ENCODE measurements around the gene GYPE. TPM values are rescaled to one million over a fixed set of nuclear protein-coding genes. Genes with fewer than 3 reads are reported as not detected.
"Not testable (repeated sequence)": the region's sequence is repeated elsewhere in the genome, so short reads cannot be mapped to it uniquely, and the experiment has no call there.

GYPE gene
- total and polyA plus RNA-seq, 2 donors (not counting 3 experiments of a cell fraction or from before 2014, with no cell fraction given): 0.58 TPM; not detected in 1

DNA sequence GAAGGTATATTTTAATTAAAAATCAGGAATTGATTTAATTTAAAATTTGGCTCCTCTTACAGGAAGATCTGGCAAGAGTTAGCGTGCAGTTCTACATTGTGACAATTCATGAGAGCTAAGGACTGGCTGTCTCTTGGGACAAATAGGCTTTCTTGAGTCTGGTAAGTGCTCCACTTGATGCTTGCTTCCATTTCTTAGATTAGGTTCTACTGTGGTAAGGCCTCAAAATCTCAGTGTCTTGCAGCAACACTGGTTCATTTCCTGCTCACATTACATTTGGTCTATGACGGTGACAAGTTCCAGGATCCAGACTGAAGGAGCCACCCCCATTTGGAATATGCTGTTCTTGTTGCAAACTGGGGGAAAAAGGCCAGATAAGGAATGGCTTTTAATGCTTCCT, 7.1 kb upstream of the GYPE start:
- H3K9me3 ChIP-seq (replicated peaks; ENCODE audit: control insufficient read depth, insufficient read depth, low read length); BruUV-seq (replicated peaks); H3K4me3 ChIP-seq (replicated peaks in 1 of 3; ENCODE audit: insufficient read depth in 1 of 3, low read depth in 1 of 3, low read length in 3 of 3); dilution Hi-C loops (cut with MboI; ENCODE audit: extremely low pct_ligation_motif_present, low sequenced_read_pairs); H3K4me1 ChIP-seq (ENCODE audit: control insufficient read depth, extremely low read depth, insufficient read depth, low read length); H3K27me3 ChIP-seq (ENCODE audit: control insufficient read depth in 2 of 2, insufficient read depth in 2 of 2, low read length in 2 of 2); POLR2A ChIA-PET; intact Hi-C loops (cut with micrococcal nuclease); H3K9ac ChIP-seq (replicated peaks; ENCODE audit: extremely low read depth, insufficient read depth, low read length); H3K36me3 ChIP-seq (ENCODE audit: control insufficient read depth in 2 of 2, extremely low read depth in 1 of 2, insufficient read depth in 2 of 2, low read length in 2 of 2); FAIRE-seq; DNase-seq (ENCODE audit: low read depth, low spot score); H2AFZ ChIP-seq (ENCODE audit: low read depth, low read length); CTCF ChIA-PET; H3K27ac ChIP-seq (ENCODE audit: insufficient read depth, low read depth, low read length); H3K9me1 ChIP-seq (replicated peaks; ENCODE audit: control insufficient read depth, extremely low read depth, insufficient read depth, low read length); H3K79me2 ChIP-seq (ENCODE audit: control insufficient read depth, insufficient read depth, low read length); H4K20me1 ChIP-seq (replicated peaks; ENCODE audit: control insufficient read depth, extremely low read depth, insufficient read depth, low read length): not testable (repeated sequence)
- peak overlapping the region; percentile 64 for H3K4me2 ChIP-seq (ENCODE audit: insufficient read depth, low read length)

- H3K9me3 ChIP-seq (replicated peaks; ENCODE audit: control insufficient read depth, insufficient read depth, low read length); dilution Hi-C loops (cut with MboI; ENCODE audit: extremely low pct_ligation_motif_present, low sequenced_read_pairs); H3K9me1 ChIP-seq (replicated peaks; ENCODE audit: control insufficient read depth, extremely low read depth, insufficient read depth, low read length); H3K27ac ChIP-seq (ENCODE audit: insufficient read depth, low read depth, low read length); FAIRE-seq; H3K79me2 ChIP-seq (ENCODE audit: control insufficient read depth, insufficient read depth, low read length); intact Hi-C loops (cut with micrococcal nuclease); H3K4me1 ChIP-seq (ENCODE audit: control insufficient read depth, extremely low read depth, insufficient read depth, low read length); H4K20me1 ChIP-seq (replicated peaks; ENCODE audit: control insufficient read depth, extremely low read depth, insufficient read depth, low read length); POLR2A ChIA-PET; H3K27me3 ChIP-seq (ENCODE audit: control insufficient read depth in 2 of 2, insufficient read depth in 2 of 2, low read length in 2 of 2); CTCF ChIA-PET; H3K36me3 ChIP-seq (ENCODE audit: control insufficient read depth in 2 of 2, extremely low read depth in 1 of 2, insufficient read depth in 2 of 2, low read length in 2 of 2): not testable (repeated sequence)
- Histone ChIP-seq H3K9ac (replicated peaks; ENCODE audit: extremely low read depth, insufficient read depth, low read length) (peak overlapping the region; percentile 8), H2AFZ (ENCODE audit: low read depth, low read length) (peak overlapping the region; percentile 92), H3K4me2 (ENCODE audit: insufficient read depth, low read length) (peak overlapping the region; percentile 64), H3K4me3 (replicated peaks in 1 of 3; ENCODE audit: insufficient read depth in 1 of 3, low read depth in 1 of 3, low read length in 3 of 3) (peak overlapping the region in 2 of 3 experiments; percentile 31 to 58)
- DNase-seq (ENCODE audit: low read depth, low spot score): peak; percentile 16
- TSS peak; percentile 43 for BruUV-seq (replicated peaks)
Observed at GRCh38 chr4:143911528-143912417, 6.4 kb upstream of the GYPE start.

- H3K4me1 ChIP-seq (ENCODE audit: control insufficient read depth, extremely low read depth, insufficient read depth, low read length); dilution Hi-C loops (cut with MboI; ENCODE audit: extremely low pct_ligation_motif_present, low sequenced_read_pairs); intact Hi-C loops (cut with micrococcal nuclease); H3K27ac ChIP-seq (ENCODE audit: insufficient read depth, low read depth, low read length); H3K9me1 ChIP-seq (replicated peaks; ENCODE audit: control insufficient read depth, extremely low read depth, insufficient read depth, low read length); H2AFZ ChIP-seq (ENCODE audit: low read depth, low read length); H3K4me3 ChIP-seq (replicated peaks in 1 of 3; ENCODE audit: insufficient read depth in 1 of 3, low read depth in 1 of 3, low read length in 3 of 3); H4K20me1 ChIP-seq (replicated peaks; ENCODE audit: control insufficient read depth, extremely low read depth, insufficient read depth, low read length); H3K9ac ChIP-seq (replicated peaks; ENCODE audit: extremely low read depth, insufficient read depth, low read length); H3K36me3 ChIP-seq (ENCODE audit: control insufficient read depth in 2 of 2, extremely low read depth in 1 of 2, insufficient read depth in 2 of 2, low read length in 2 of 2); H3K27me3 ChIP-seq (ENCODE audit: control insufficient read depth in 2 of 2, insufficient read depth in 2 of 2, low read length in 2 of 2); H3K4me2 ChIP-seq (ENCODE audit: insufficient read depth, low read length); DNase-seq (ENCODE audit: low read depth, low spot score); H3K9me3 ChIP-seq (replicated peaks; ENCODE audit: control insufficient read depth, insufficient read depth, low read length); CTCF ChIA-PET; BruUV-seq (replicated peaks); POLR2A ChIA-PET; FAIRE-seq; H3K79me2 ChIP-seq (ENCODE audit: control insufficient read depth, insufficient read depth, low read length): not testable (repeated sequence)
Observed at GRCh38 chr4:143910906-143911305, 5.5 kb upstream of the GYPE start.

Measured in endothelial cell of umbilical vein (primary cell).